ENCODE measurements around the gene MACC1.

Gene MACC1

DNA sequence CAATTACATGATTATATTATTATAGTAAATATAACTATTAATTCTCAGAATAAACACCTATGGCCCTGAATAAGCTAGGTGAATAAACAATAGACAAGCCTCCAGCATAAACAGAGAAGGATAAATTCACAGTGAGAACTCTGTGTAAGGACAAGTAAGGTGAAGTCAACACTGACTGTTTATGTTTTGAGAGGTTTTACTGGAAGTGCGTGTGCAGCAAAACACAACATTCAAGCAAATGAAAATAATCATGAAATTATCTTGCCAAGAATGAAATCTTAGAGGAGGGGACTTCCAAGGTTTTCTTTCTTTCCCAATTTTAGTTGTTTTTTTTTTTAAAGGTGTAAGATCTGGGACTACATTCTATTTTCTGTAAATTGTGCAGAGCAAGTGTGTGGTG, 112.5 kb downstream of the MACC1 start:
- no peak for DNase-seq (ENCODE audit: low read depth, low spot score)
- TF ChIP-seq SUZ12 (IDR thresholded peaks at IDR 0.05; ENCODE audit: extremely low read depth, insufficient read depth, insufficient read length), result no peak
- Histone ChIP-seq H3K4me3 (ENCODE audit: insufficient read length, low read depth) (no peak overlapping the region), H3K9me3 (ENCODE audit: insufficient read depth, low read length) (no peaks in the 10 kb centered on the region), H3K4me1 (ENCODE audit: insufficient read depth, insufficient read length) (no peaks in the 10 kb centered on the region), H3K9ac (ENCODE audit: insufficient read length, low read depth) (no peak overlapping the region), H3K36me3 (ENCODE audit: insufficient read depth, insufficient read length, low read length) (peaks cover 37% of the 10 kb centered on the region), H3K27me3 (ENCODE audit: insufficient read depth, insufficient read length) (no peaks in the 10 kb centered on the region)

DNA sequence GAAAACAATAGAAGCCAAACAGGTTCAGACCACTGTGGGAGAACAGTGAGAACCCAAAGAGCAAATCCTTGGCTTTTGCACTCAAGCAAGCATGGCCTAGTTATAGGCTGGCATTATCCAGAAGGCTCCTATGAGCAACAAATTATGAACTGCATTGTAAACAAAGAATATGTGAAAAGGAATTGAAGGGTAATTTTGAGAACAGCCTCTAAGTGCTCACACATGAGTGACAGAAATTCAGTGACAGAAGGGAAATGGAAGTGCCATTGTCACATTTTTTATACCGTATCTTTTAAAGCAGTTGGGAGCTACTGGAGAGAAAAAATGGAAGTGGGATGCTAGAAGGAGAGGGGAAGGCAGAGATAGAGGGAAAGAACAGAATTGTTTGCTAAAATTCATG, 114.2 kb downstream of the MACC1 start:
- Histone ChIP-seq H3K4me1 (ENCODE audit: insufficient read depth, insufficient read length) (no peaks in the 10 kb centered on the region), H3K27me3 (ENCODE audit: insufficient read depth, insufficient read length) (no peaks in the 10 kb centered on the region), H3K4me3 (ENCODE audit: insufficient read length, low read depth) (no peak overlapping the region), H3K36me3 (ENCODE audit: insufficient read depth, insufficient read length, low read length) (peaks cover 37% of the 10 kb centered on the region), H3K9me3 (ENCODE audit: insufficient read depth, low read length) (no peaks in the 10 kb centered on the region), H3K9ac (ENCODE audit: insufficient read length, low read depth) (no peak overlapping the region)
- DNase-seq (ENCODE audit: low read depth, low spot score), result no peak
- TF ChIP-seq YY1 (IDR thresholded peaks at IDR 0.05; ENCODE audit: insufficient read depth, insufficient read length) (no peak), SUZ12 (IDR thresholded peaks at IDR 0.05; ENCODE audit: extremely low read depth, insufficient read depth, insufficient read length) (no peak), ZNF274 (IDR thresholded peaks at IDR 0.05; ENCODE audit: low read depth, low read length) (no peak)

DNA sequence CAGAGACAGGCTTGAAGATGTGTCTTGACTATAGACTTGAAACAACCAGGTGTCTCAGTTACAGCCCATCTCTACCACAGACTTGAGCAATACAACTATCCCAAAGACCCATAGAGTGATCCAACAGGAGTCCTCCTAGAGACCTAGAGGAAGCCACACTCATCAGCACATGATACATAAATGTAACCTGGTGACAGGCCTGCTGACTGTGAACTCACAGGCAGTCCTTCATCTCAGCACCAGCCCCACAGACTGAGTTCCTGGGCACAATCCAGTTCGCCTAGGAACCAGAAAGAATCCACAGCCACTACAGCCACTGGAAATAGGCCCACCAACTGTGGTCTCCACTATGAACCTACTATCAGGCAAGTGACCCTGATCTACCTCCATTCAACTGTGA, 121.3 kb downstream of the MACC1 start:
- no peaks in the 10 kb centered on the region for H3K4me1 ChIP-seq (ENCODE audit: insufficient read depth, insufficient read length)
- H3K4me3 ChIP-seq (ENCODE audit: insufficient read length, low read depth), result no peak overlapping the region
- no peak for DNase-seq (ENCODE audit: low read depth, low spot score)
- H3K36me3 ChIP-seq (ENCODE audit: insufficient read depth, insufficient read length, low read length), result peaks cover 10% of the 10 kb centered on the region
- TF ChIP-seq YY1 (IDR thresholded peaks at IDR 0.05; ENCODE audit: insufficient read depth, insufficient read length), result no peak
- no peak for TF ChIP-seq ZNF274 (IDR thresholded peaks at IDR 0.05; ENCODE audit: low read depth, low read length)
- TF ChIP-seq SUZ12 (IDR thresholded peaks at IDR 0.05; ENCODE audit: extremely low read depth, insufficient read depth, insufficient read length), result no peak
- H3K9me3 ChIP-seq (ENCODE audit: insufficient read depth, low read length), result peaks cover 23% of the 10 kb centered on the region; the same call in 1 of the 2 replicates
- no peak overlapping the region for H3K9ac ChIP-seq (ENCODE audit: insufficient read length, low read depth)
- no peaks in the 10 kb centered on the region for H3K27me3 ChIP-seq (ENCODE audit: insufficient read depth, insufficient read length)

DNA sequence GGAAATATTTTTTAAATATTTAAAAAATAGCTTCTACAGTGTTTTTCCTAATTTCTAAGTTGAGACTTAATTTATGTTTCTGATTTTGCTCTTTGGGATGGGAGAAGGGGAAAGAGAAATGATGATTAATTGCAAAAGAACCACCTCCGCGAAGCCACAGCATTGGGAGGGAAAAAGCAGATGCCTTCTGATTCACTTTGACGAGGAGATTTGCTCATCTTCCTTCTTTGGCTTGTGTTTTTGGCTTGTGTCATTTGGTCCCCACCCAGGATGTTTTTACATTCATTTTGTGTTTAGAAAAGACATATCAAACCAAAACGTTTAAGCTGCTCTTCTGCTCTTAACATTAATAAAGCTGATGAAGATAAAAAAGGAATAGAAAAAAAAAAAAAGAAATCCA, 121.7 kb downstream of the MACC1 start:
- Histone ChIP-seq H3K36me3 (ENCODE audit: insufficient read depth, insufficient read length, low read length) (peaks cover 10% of the 10 kb centered on the region), H3K4me1 (ENCODE audit: insufficient read depth, insufficient read length) (no peaks in the 10 kb centered on the region), H3K9me3 (ENCODE audit: insufficient read depth, low read length) (peaks cover 23% of the 10 kb centered on the region; the same call in 1 of the 2 replicates), H3K9ac (ENCODE audit: insufficient read length, low read depth) (no peak overlapping the region), H3K4me3 (ENCODE audit: insufficient read length, low read depth) (no peak overlapping the region), H3K27me3 (ENCODE audit: insufficient read depth, insufficient read length) (no peaks in the 10 kb centered on the region)
- TF ChIP-seq SUZ12 (IDR thresholded peaks at IDR 0.05; ENCODE audit: extremely low read depth, insufficient read depth, insufficient read length), result no peak
- no peak for TF ChIP-seq ZNF274 (IDR thresholded peaks at IDR 0.05; ENCODE audit: low read depth, low read length)
- TF ChIP-seq YY1 (IDR thresholded peaks at IDR 0.05; ENCODE audit: insufficient read depth, insufficient read length), result no peak
- DNase-seq (ENCODE audit: low read depth, low spot score), result no peak

DNA sequence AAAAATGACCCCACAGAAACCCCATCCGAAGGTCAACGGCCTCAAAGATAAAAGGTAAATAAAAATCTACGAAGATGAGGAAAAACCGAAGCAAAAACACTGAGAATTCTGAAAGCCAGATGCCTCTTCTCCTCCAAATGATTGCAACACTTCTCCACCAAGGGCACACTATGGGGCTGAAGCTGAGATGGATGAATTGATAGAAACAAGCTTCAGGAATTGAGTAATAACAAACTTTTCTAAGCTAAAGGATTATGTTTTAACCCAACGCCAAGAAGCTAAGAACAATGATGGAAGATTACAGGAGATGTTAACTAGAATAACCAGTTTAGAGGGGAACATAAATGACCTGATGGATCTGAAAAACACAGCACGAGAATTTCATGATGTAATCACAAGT, 127.8 kb downstream of the MACC1 start:
- TF ChIP-seq YY1 (IDR thresholded peaks at IDR 0.05; ENCODE audit: insufficient read depth, insufficient read length), result no peak
- no peak for TF ChIP-seq ZNF274 (IDR thresholded peaks at IDR 0.05; ENCODE audit: low read depth, low read length)
- no peak for TF ChIP-seq SUZ12 (IDR thresholded peaks at IDR 0.05; ENCODE audit: extremely low read depth, insufficient read depth, insufficient read length)
- Histone ChIP-seq H3K9me3 (ENCODE audit: insufficient read depth, low read length) (0 out of 2 replicates have a peak, but pooled peaks cover 1% of the 10 kb centered on the region), H3K4me1 (ENCODE audit: insufficient read depth, insufficient read length) (no peaks in the 10 kb centered on the region), H3K4me3 (ENCODE audit: insufficient read length, low read depth) (no peak overlapping the region), H3K9ac (ENCODE audit: insufficient read length, low read depth) (no peak overlapping the region), H3K36me3 (ENCODE audit: insufficient read depth, insufficient read length, low read length) (peaks cover under 1% of the 10 kb centered on the region), H3K27me3 (ENCODE audit: insufficient read depth, insufficient read length) (no peaks in the 10 kb centered on the region)
- DNase-seq (ENCODE audit: low read depth, low spot score), result no peak

DNA sequence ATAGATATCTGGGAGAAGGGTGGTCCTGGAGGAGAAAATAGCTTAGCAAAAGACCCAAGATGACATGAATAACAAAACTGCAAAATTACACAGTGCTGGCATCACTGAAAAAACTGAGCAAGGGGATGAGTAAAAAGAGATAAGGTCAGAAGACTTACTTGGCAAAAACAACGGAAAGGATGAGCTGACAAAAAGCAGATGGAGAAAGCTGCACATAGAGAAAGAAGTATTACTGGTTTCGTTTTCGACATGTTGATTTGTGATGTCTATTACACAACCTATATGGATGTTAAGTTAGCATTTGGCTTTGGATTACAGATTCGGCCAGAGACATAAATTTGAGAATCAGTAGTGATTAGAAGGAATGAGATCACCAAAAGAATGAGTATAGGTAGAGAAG, 132.1 kb downstream of the MACC1 start:
- no peak overlapping the region for H3K4me3 ChIP-seq (ENCODE audit: insufficient read length, low read depth)
- no peak overlapping the region for H3K9ac ChIP-seq (ENCODE audit: insufficient read length, low read depth)
- H3K9me3 ChIP-seq (ENCODE audit: insufficient read depth, low read length), result no peaks in the 10 kb centered on the region
- no peaks in the 10 kb centered on the region for H3K4me1 ChIP-seq (ENCODE audit: insufficient read depth, insufficient read length)
- DNase-seq (ENCODE audit: low read depth, low spot score), result no peak
- no peaks in the 10 kb centered on the region for H3K36me3 ChIP-seq (ENCODE audit: insufficient read depth, insufficient read length, low read length)
- TF ChIP-seq SUZ12 (IDR thresholded peaks at IDR 0.05; ENCODE audit: extremely low read depth, insufficient read depth, insufficient read length) (no peak), YY1 (IDR thresholded peaks at IDR 0.05; ENCODE audit: insufficient read depth, insufficient read length) (no peak), ZNF274 (IDR thresholded peaks at IDR 0.05; ENCODE audit: low read depth, low read length) (no peak)
- no peaks in the 10 kb centered on the region for H3K27me3 ChIP-seq (ENCODE audit: insufficient read depth, insufficient read length)

Data from NT2/D1 (cell line).